ENCODE data around the gene MDM1.

Gene MDM1, protein sequence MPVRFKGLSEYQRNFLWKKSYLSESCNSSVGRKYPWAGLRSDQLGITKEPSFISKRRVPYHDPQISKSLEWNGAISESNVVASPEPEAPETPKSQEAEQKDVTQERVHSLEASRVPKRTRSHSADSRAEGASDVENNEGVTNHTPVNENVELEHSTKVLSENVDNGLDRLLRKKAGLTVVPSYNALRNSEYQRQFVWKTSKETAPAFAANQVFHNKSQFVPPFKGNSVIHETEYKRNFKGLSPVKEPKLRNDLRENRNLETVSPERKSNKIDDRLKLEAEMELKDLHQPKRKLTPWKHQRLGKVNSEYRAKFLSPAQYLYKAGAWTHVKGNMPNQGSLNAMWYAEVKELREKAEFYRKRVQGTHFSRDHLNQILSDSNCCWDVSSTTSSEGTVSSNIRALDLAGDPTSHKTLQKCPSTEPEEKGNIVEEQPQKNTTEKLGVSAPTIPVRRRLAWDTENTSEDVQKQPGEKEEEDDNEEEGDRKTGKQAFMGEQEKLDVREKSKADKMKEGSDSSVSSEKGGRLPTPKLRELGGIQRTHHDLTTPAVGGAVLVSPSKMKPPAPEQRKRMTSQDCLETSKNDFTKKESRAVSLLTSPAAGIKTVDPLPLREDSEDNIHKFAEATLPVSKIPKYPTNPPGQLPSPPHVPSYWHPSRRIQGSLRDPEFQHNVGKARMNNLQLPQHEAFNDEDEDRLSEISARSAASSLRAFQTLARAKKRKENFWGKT

DNA sequence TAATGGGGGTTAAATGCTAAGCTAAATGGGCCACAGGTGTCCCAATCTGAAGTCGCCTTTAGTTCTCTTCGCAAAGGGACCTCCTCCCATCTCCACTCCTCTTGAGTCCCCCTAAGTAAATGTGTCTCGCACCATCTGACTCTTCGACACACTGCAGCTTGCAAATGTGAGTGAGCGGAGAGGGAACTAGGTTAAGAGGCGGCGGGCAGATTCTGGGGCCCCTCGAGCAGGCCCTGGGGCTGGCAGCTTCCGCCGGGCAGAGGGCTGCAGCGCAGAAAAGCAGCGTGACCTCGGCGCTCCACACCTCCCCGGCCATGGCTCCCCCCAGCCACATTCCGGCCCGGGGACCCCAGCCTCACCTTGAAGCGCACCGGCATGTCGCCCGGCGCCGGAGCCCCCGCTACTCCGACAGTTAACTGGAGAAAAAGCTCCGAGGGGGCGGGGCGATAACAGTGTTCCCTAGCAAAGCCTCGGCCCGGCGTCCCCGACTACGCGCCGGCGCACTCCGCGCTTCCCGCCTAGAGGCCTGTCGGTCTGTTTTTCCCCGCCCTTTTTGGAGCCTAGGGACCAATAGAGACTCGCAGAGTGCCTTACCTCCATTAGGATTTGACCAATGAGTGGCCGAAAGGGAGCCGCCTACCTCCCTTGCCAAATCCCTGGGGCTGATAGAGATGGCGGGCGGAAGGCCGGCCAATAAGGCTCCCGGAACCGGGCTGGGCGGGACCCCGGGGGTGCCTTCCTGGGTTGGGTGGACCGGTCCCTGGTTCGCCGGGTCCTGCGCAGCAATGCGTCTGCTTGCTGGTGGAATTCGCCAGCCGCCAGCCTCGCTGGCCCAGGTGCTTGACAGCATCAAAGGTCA is at the start of gene MDM1:
MDM1 (minus strand) TSS at position 494 of the 859 bp plus-strand sequence; CDS start at position 377, 117 bp downstream.
- intact Hi-C loops (cut with DNase I): loop anchor here (2.0 to 10.0 kb wide), 3 partner anchors 279 to 473 kb away; partner anchors contain the start of genes MDM2, NUP107 and RAP1B
- peak; percentile 93 to 100 (median 97) for DNase-seq

- intact Hi-C loops (cut with DNase I): no loop called here
- DNase-seq: no peak
Observed at GRCh38 chr12:68381476-68382219, 49.5 kb upstream of the MDM1 start.

DNA sequence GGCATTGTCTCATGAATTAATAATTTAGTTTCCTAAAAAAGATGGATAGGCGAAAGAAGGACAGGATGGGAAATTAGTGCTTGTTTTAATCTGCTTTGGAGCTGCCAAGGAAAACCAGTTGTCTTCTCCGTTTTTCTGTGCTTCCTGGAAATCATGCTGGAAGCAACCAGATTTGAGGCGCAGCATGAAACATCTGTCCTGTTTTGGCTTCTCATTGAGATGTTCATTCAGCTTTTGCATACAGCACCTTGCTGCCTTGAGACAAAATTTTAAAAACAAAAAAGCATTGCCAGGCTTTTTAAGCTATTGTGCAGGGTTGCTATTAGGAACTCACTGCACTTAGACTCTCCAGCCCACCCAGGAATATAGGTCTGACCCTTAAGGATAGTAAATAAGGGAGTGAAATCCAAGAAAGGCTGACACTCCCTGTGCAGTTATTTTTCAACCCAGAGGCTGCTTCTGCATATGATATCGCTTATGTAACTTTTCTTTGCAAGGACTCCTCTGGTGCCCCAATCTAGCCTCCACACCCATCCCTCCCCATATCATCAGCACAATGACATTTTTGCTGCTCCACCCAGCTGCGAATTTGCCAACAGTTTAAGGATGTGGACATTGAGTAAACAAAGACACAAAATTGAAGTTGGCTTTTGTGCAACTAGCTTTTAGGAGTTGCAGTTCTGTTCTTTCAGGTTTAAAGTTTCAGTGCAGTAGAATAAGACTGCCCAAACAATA is 46.9 kb upstream of the MDM1 start:
- no peak for DNase-seq

GRCh38 chr12:68377881-68378280 is 45.7 kb upstream of the MDM1 start:
- no peak for DNase-seq
- intact Hi-C loops (cut with DNase I): no loop called here

More for the DNA sequence above, 46.9 kb upstream of the MDM1 start:
- intact Hi-C loops (cut with DNase I): no loop called here

GRCh38 chr12:68376901-68377300 is 44.7 kb upstream of the MDM1 start:
- intact Hi-C loops (cut with DNase I): no loop called here
- no peak for DNase-seq

GRCh38 chr12:68375756-68376695 is 43.9 kb upstream of the MDM1 start:
- intact Hi-C loops (cut with DNase I): no loop called here
- no peak for DNase-seq

- intact Hi-C loops (cut with DNase I): no loop called here
- DNase-seq: no peak
Observed at GRCh38 chr12:68374307-68374982, 42.3 kb upstream of the MDM1 start.

- intact Hi-C loops (cut with DNase I): no loop called here
- DNase-seq: no peak
Observed at GRCh38 chr12:68370667-68371066, 38.5 kb upstream of the MDM1 start.

DNA sequence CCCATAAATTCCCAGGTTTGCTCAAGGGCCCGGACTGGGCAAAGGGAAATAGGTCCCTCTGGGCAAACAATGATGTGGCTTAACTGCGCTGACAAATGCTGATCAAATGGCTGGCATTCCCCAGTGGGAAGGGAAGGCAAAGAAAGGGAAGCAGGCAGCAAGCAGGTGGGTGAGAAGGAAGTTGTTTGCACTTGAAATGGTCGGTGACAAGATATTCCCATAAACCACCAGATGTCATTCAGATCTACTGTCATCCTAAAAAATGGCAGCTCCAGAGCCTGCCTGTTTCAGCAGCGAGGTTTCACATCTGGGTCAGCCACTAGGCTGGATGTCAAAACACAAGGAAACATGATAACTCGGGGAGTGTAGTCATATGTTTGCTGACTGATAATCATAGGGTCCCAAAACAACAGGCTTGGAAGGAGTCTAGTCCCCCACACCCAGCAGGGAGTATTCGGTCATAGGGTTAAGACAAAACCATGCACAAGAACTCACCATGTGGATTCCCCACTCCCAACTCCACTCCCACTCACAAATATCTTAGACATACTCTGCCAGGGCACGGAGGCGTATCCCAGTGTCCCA is 37.9 kb upstream of the MDM1 start:
- intact Hi-C loops (cut with DNase I): no loop called here
- no peak for DNase-seq

- intact Hi-C loops (cut with DNase I): no loop called here
- DNase-seq: no peak
Observed at GRCh38 chr12:68368327-68368726, 36.2 kb upstream of the MDM1 start.

DNA sequence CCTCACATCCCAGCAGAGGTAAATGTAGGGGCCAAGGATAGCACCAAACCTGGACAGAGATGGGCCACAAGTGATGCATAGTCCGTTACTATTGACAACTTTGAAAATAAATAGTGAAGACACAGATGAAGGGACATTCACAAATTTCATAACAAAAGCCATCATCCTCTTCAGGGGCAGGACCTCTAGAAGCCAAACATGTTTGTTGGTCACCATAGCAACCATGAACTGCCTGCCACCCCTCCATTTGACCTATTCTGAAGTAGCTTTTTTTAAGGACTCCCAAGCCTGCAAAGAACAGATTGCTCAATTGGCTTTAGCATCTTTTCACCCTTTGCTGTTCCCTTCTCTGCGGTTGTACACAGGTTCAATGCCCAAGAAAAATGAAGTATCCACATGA is 35.7 kb upstream of the MDM1 start:
- no peak for DNase-seq
- intact Hi-C loops (cut with DNase I): no loop called here

DNA sequence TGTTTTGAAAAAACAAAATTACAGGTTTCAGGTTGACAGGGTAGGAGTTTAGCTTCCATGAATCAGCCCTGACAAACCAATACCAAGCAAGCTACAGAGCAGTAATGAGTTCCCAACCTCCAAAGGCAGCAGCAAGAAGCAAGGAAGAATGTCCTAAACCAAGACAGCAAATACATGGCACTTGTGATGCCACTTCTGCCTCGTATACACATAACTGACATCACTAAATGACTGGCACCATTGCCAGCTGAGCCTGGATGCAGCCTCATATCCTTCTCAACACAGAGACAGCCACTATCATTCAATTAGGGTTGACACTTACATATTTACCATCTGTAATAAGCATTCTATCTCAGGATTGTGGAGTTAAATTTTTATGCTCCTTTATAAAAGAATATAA is 35.0 kb upstream of the MDM1 start:
- intact Hi-C loops (cut with DNase I): no loop called here
- DNase-seq: no peak

GRCh38 chr12:68364893-68365725 is 32.9 kb upstream of the MDM1 start:
- intact Hi-C loops (cut with DNase I): no loop called here
- peak in 8 of 10 donors; percentile 6 to 93 (median 24) for DNase-seq

- no peak for DNase-seq
- intact Hi-C loops (cut with DNase I): no loop called here
Observed at GRCh38 chr12:68364328-68364727, 32.2 kb upstream of the MDM1 start.

DNA sequence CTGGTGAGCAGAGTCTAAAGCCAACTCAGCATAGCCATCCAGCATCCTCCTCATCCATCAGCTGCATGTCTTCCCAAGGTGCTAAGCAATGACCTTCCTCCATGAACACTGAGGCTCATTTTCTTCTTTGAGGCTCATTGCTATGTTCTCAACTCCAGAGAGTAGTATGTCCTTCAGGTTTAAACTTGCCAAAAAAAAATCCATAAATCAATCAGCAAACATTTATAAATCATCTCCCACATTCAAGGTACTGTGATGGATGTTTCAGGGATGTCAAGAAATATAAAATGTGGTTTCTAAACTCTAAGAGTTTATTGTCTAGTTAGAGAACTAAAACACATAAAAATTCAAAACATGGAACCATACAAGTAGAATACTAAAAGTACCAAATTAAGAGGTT is 29.8 kb upstream of the MDM1 start:
- DNase-seq: no peak
- intact Hi-C loops (cut with DNase I): no loop called here

DNA sequence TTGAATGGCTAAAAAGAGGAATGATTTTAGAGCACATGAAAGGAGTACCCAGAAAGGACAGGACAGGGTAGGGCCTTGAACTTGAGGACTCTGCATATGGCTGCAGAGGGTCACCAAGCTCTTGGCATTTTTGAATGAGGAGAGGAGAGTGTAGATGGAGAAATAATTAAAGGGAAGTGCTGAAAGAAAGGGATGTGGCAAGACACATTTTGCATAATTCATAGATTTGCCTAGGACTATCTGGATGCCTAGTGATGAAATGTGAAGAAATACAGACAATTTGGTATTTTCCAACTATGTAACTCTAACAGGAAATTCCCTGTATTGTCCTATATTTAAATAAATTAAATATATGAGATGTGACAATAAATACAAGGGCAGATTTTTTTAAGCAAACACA is 27.5 kb upstream of the MDM1 start:
- intact Hi-C loops (cut with DNase I): no loop called here
- no peak for DNase-seq

Measured in posterior cingulate gyrus (tissue), 11 donors.